ENCODE data around the gene PTGER4.
"Not testable (repeated sequence)": the region's sequence is repeated elsewhere in the genome, so short reads cannot be mapped to it uniquely, and the experiment has no call there.

PTGER4 gene

DNA sequence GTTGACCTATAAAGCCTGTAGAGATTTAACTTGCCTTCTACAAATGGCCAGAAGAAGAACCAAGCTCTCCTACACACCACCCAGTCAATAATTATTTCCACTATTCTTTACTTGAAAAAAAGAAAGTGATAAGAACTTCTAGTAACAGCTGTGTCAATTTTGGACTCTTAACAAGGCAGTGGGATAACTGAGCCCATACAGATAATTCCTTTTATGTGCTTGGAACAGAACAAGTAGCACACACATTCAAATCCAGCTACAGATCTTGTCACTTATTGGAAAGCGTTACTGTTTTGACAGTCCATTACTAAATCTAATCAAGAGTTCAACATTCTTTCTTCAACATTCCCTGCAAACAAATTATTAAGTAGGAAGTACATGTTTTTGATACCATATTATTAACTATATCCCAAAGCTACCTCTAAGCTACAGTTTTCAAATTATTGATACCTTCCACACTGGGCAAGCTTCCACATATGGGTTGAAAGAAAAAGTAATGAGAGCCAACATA lies 6.3 kb downstream of the PTGER4 start:
- no peak for DNase-seq
- in situ Hi-C loops (cut with MboI; ENCODE audit: low pct_unique_long_range_greater_than_20kb, low sequenced_read_pairs) = no loop called here

DNA sequence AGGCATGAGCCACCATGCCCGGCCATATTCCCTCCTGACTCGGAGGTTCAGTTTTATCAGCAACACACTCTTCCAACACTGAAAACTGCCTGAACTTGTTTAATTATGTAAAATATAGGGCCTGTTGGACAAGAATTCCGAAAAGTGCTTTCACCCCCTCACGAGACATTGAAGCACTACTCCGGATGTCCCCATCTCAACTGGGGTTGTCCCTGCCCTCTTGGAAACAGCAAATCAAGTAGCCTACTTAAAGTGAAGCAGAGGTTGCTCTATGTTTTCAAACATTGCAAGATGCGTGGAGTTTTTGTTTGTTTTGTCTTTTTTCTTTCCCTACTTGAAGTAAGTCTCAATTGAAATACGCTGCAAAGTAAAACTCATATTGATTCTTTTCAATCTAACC lies 7.6 kb downstream of the PTGER4 start:
- in situ Hi-C loops (cut with MboI; ENCODE audit: low pct_unique_long_range_greater_than_20kb, low sequenced_read_pairs) = no loop called here
- no peak for DNase-seq

DNA sequence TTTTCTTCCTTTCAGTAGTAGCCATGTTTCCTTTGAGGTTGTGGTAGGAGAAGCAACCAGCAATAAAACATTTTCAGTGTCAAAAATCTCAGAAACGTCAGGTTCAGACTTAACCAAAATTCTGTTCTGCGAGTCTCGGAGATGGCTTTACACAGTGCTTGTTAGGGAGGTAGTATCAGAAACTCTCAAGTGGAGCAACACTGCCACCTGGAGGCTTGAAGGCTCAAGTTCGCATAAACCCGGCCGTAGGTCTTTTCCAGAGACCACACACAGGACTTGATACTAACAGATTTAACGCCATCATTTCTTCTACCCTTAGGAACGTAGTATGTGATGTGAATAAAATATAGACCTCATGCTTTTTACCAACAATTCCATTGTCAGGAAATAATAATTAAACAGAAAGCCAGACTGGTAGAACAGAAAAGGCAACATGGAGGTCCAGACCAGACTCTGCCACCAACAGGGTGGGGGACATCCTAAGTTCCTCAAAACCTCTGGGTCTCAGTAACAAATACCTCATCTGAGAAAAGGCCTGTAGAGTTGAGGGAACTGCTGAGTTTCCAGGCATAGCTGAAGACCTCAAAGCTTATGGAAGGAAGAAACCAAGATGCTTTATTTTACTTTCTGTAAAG lies 8.5 kb downstream of the PTGER4 start:
- in situ Hi-C loops (cut with MboI; ENCODE audit: low pct_unique_long_range_greater_than_20kb, low sequenced_read_pairs) = no loop called here

GRCh38 chr5:40688996-40689395 lies 9.3 kb downstream of the PTGER4 start:
- in situ Hi-C loops (cut with MboI; ENCODE audit: low pct_unique_long_range_greater_than_20kb, low sequenced_read_pairs) = no loop called here
- no peak for DNase-seq

More for the DNA sequence above, 8.5 kb downstream of the PTGER4 start:
- DNase-seq = peak; percentile 93

GRCh38 chr5:40689438-40689837 lies 9.7 kb downstream of the PTGER4 start:
- no peak for DNase-seq
- in situ Hi-C loops (cut with MboI; ENCODE audit: low pct_unique_long_range_greater_than_20kb, low sequenced_read_pairs) = no loop called here

- in situ Hi-C loops (cut with MboI; ENCODE audit: low pct_unique_long_range_greater_than_20kb, low sequenced_read_pairs) = no loop called here
- no peak for DNase-seq
These were observed 10.6 kb downstream of the PTGER4 start for GRCh38 chr5:40690267-40690666.

- in situ Hi-C loops (cut with MboI; ENCODE audit: low pct_unique_long_range_greater_than_20kb, low sequenced_read_pairs) = no loop called here
- DNase-seq = no peak
These were observed 12.2 kb downstream of the PTGER4 start for GRCh38 chr5:40691894-40692293.

DNA sequence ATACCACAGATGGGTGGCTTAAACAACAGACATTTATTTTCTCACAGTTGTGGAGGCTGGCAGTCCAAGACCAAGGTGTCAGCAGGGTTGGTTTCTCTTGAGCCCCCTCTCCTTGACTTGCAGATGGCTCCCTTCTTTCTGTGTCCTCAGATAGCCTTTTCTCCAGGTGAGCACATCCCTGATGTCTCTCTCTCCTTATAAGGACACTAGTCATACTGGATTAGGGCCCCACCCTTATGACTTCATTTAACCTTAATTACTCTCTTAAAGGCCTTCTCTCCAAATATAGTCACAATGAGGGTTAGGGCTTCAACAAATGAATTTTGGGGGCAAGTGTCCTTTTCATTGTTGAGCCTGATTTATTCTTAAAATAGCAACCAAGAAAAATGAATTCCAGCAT lies 14.7 kb downstream of the PTGER4 start:
- DNase-seq = no peak
- in situ Hi-C loops (cut with MboI; ENCODE audit: low pct_unique_long_range_greater_than_20kb, low sequenced_read_pairs) = no loop called here

- in situ Hi-C loops (cut with MboI; ENCODE audit: low pct_unique_long_range_greater_than_20kb, low sequenced_read_pairs) = no loop called here
- DNase-seq = no peak
These were observed 20.5 kb downstream of the PTGER4 start for GRCh38 chr5:40700116-40700782.

- DNase-seq; in situ Hi-C loops (cut with MboI; ENCODE audit: low pct_unique_long_range_greater_than_20kb, low sequenced_read_pairs): not testable (repeated sequence)
These were observed 22.3 kb downstream of the PTGER4 start for GRCh38 chr5:40702027-40702426.

GRCh38 chr5:40705484-40705883 lies 25.8 kb downstream of the PTGER4 start:
- DNase-seq; in situ Hi-C loops (cut with MboI; ENCODE audit: low pct_unique_long_range_greater_than_20kb, low sequenced_read_pairs): not testable (repeated sequence)

GRCh38 chr5:40710575-40710974 lies 30.9 kb downstream of the PTGER4 start:
- in situ Hi-C loops (cut with MboI; ENCODE audit: low pct_unique_long_range_greater_than_20kb, low sequenced_read_pairs); DNase-seq: not testable (repeated sequence)

GRCh38 chr5:40714001-40714400 lies 34.3 kb downstream of the PTGER4 start:
- in situ Hi-C loops (cut with MboI; ENCODE audit: low pct_unique_long_range_greater_than_20kb, low sequenced_read_pairs) = no loop called here

GRCh38 chr5:40716000-40716399 lies 36.3 kb downstream of the PTGER4 start:
- in situ Hi-C loops (cut with MboI; ENCODE audit: low pct_unique_long_range_greater_than_20kb, low sequenced_read_pairs) = no loop called here
- DNase-seq = no peak

More at GRCh38 chr5:40714001-40714400, 34.3 kb downstream of the PTGER4 start:
- DNase-seq = no peak

- in situ Hi-C loops (cut with MboI; ENCODE audit: low pct_unique_long_range_greater_than_20kb, low sequenced_read_pairs) = no loop called here
- no peak for DNase-seq
These were observed 36.9 kb downstream of the PTGER4 start for GRCh38 chr5:40716590-40716989.

DNA sequence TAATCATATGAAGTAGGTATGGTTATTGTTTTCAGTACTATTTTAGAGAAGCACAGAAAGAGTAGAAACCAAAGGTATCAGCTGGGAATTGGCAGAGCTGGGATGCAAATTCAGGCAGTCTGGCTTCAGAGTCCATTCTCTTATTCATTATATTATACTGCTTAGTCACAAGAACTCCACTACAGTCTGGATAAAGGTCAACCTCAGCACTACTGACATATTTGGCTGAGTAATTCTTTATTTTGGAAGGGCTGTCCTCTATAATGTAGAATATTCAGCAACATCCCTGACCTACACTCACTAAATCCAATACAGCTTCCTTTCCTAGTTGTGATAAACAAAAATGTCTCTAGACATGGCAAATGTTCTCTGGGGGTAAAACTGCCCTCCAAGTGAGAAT lies 37.6 kb downstream of the PTGER4 start:
- no peak for DNase-seq
- in situ Hi-C loops (cut with MboI; ENCODE audit: low pct_unique_long_range_greater_than_20kb, low sequenced_read_pairs) = no loop called here

GRCh38 chr5:40720069-40720468 lies 40.4 kb downstream of the PTGER4 start:
- in situ Hi-C loops (cut with MboI; ENCODE audit: low pct_unique_long_range_greater_than_20kb, low sequenced_read_pairs) = no loop called here
- DNase-seq = no peak

- in situ Hi-C loops (cut with MboI; ENCODE audit: low pct_unique_long_range_greater_than_20kb, low sequenced_read_pairs); DNase-seq: not testable (repeated sequence)
These were observed 42.8 kb downstream of the PTGER4 start for GRCh38 chr5:40722497-40722911.

DNA sequence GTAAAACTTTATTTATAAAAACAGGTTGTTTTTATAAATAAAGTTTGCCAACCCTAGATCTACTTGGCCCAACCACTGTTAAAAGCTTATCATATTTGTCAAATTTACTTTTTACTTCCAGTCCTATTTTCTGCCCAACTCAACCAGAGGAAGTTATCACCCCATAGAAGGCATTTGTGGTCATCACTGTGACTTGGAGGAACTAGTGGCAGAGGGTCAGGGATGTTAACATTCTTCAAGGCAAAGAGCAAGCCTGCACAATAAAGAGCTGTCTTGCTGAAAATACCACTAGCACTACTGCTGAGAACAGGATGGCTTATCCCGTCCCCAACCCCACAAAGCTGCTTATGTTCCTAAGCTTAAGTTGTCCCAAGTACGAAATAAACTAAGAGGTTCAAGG lies 53.7 kb downstream of the PTGER4 start:
- in situ Hi-C loops (cut with MboI; ENCODE audit: low pct_unique_long_range_greater_than_20kb, low sequenced_read_pairs) = loop anchor here (25.0 kb wide), 3 partner anchors 771 to 1146 kb away; no protein-coding TSS in a partner anchor

GRCh38 chr5:40733879-40734563 lies 54.3 kb downstream of the PTGER4 start:
- in situ Hi-C loops (cut with MboI; ENCODE audit: low pct_unique_long_range_greater_than_20kb, low sequenced_read_pairs) = loop anchor here (25.0 kb wide), 3 partner anchors 772 to 1147 kb away; no protein-coding TSS in a partner anchor
- DNase-seq = no peak

More for the DNA sequence above, 53.7 kb downstream of the PTGER4 start:
- DNase-seq = peak; percentile 50
